Astrocyte (in vitro differentiated cells and primary cell): ENCODE measurements around the gene SLC7A10. TPM values are rescaled to one million over a fixed set of nuclear protein-coding genes. Genes with fewer than 3 reads are reported as not detected.

Source experiments
- DNase-seq: peaks from one replicate; pipeline ENCODE4 v3.0.0-alpha.2; 2010; ENCODE audit warnings: low read depth
- FAIRE-seq: peaks from 2 replicates; lab custom pipeline; 2011; peaks lifted over from hg19 to GRCh38; lab: Jason Lieb, UNC
- H2AFZ ChIP-seq: 2 replicates; pipeline ENCODE4 v1.6.0; 2012; ENCODE audit warnings: low read depth, low read length, inconsistent platforms
- H3K27ac ChIP-seq: 2 replicates; pipeline ENCODE4 v1.5.1; 2011; ENCODE audit warnings: low read depth, low read length, inconsistent platforms
- H3K27me3 ChIP-seq: 2 replicates; pipeline ENCODE4 v1.6.0; 2011; ENCODE audit warnings: low read length, inconsistent platforms; ENCODE audit not compliant: insufficient read depth
- H3K36me3 ChIP-seq: 2 replicates; pipeline ENCODE4 v1.5.1; 2011; ENCODE audit warnings: low read length, inconsistent platforms; ENCODE audit not compliant: insufficient read depth
- H3K4me1 ChIP-seq: 2 replicates; pipeline ENCODE4 v1.5.1; 2011; ENCODE audit warnings: low read length, inconsistent platforms; ENCODE audit not compliant: insufficient read depth
- H3K4me2 ChIP-seq: 2 replicates; pipeline ENCODE4 v1.6.0; 2012; ENCODE audit warnings: low read length, inconsistent platforms
- H3K4me3 ChIP-seq: 2 replicates; pipeline ENCODE4 v1.5.1; 2011; ENCODE audit warnings: low read depth, mild to moderate bottlenecking, low read length, inconsistent platforms; ENCODE audit not compliant: insufficient read depth
- H3K79me2 ChIP-seq: 2 replicates; pipeline ENCODE4 v1.6.0; 2012; ENCODE audit warnings: mild to moderate bottlenecking, low read length, inconsistent platforms; ENCODE audit not compliant: insufficient read depth
- H3K9ac ChIP-seq: 2 replicates; pipeline ENCODE4 v1.6.0; 2012; ENCODE audit warnings: mild to moderate bottlenecking, low read length, inconsistent platforms
- H3K9me3 ChIP-seq: 2 replicates; pipeline ENCODE4 v1.5.1; 2012; ENCODE audit warnings: low read depth, mild to moderate bottlenecking, low read length, inconsistent platforms; ENCODE audit not compliant: insufficient read depth
- H4K20me1 ChIP-seq: 2 replicates; pipeline ENCODE4 v1.6.0; 2012; ENCODE audit warnings: low read length, inconsistent platforms; ENCODE audit not compliant: insufficient read depth
- H3K27ac Mint-ChIP-seq: one replicate; pipeline ENCODE4 v1.8.0; 2021; ENCODE audit warnings: mild to moderate bottlenecking, mixed read lengths; ENCODE audit not compliant: unreplicated experiment
- H3K27me3 Mint-ChIP-seq: one replicate; pipeline ENCODE4 v1.8.0; 2021; ENCODE audit warnings: low read depth, mixed read lengths; ENCODE audit not compliant: unreplicated experiment
- H3K36me3 Mint-ChIP-seq: one replicate; pipeline ENCODE4 v1.8.0; 2021; ENCODE audit warnings: low read depth, mixed read lengths; ENCODE audit not compliant: unreplicated experiment
- H3K4me1 Mint-ChIP-seq: one replicate; pipeline ENCODE4 v1.8.0; 2021; ENCODE audit warnings: low read depth, mixed read lengths; ENCODE audit not compliant: unreplicated experiment
- H3K4me3 Mint-ChIP-seq: one replicate; pipeline ENCODE4 v1.8.0; 2021; ENCODE audit warnings: mild to moderate bottlenecking, moderate library complexity, mixed read lengths; ENCODE audit not compliant: unreplicated experiment
- H3K9me3 Mint-ChIP-seq: one replicate; pipeline ENCODE4 v1.8.0; 2021; ENCODE audit warnings: mild to moderate bottlenecking, mixed read lengths; ENCODE audit not compliant: unreplicated experiment
- CTCF ChIP-seq: IDR thresholded peaks from 2 replicates; pipeline ENCODE4 v1.5.1; 2011; ENCODE audit warnings: low read depth, mild to moderate bottlenecking, inconsistent platforms, low read length, moderate library complexity; ENCODE audit not compliant: insufficient read depth
- EZH2 ChIP-seq: IDR thresholded peaks from 2 replicates; pipeline ENCODE4 v1.6.1; 2012; ENCODE audit warnings: mild to moderate bottlenecking, low read length, inconsistent platforms; ENCODE audit not compliant: insufficient read depth
- total RNA-seq: library from RNA; stranded (reverse); gene quantifications from 2 replicates; pipeline ENCODE4 v1.2.1, GENCODE V29; 2021

Gene SLC7A10
- total RNA-seq, 1 donor from 2014 or later, result 0.61 TPM

- peaks cover 5% of the 10 kb centered on the region for H3K27me3 ChIP-seq
- Mint-ChIP-seq H3K27ac (no peak overlapping the region), H3K4me3 (no peak overlapping the region), H3K9me3 (no peaks in the 10 kb centered on the region), H3K27me3 (peaks cover 39% of the 10 kb centered on the region), H3K4me1 (no peaks in the 10 kb centered on the region), H3K36me3 (no peaks in the 10 kb centered on the region)
- FAIRE-seq (no peak), DNase-seq (no peak)
- H2AFZ ChIP-seq, result no peak overlapping the region
- H3K4me2 ChIP-seq, result no peak overlapping the region
- H3K79me2 ChIP-seq, result no peaks in the 10 kb centered on the region
- no peak overlapping the region for H3K27ac ChIP-seq
- H4K20me1 ChIP-seq, result no peaks in the 10 kb centered on the region
- no peak overlapping the region for H3K9ac ChIP-seq
- no peaks in the 10 kb centered on the region for H3K9me3 ChIP-seq
- H3K36me3 ChIP-seq, result no peaks in the 10 kb centered on the region
- H3K4me3 ChIP-seq, result no peak overlapping the region
- TF ChIP-seq CTCF (no peak), EZH2 (no peak)
- H3K4me1 ChIP-seq, result no peaks in the 10 kb centered on the region
Measured at GRCh38 chr19:33236696-33237390, 11.2 kb upstream of the SLC7A10 start.

- Histone ChIP-seq H2AFZ (no peak overlapping the region), H3K9me3 (no peaks in the 10 kb centered on the region), H4K20me1 (no peaks in the 10 kb centered on the region), H3K4me1 (no peaks in the 10 kb centered on the region), H3K36me3 (no peaks in the 10 kb centered on the region), H3K27me3 (peaks cover 12% of the 10 kb centered on the region), H3K9ac (no peak overlapping the region), H3K27ac (no peak overlapping the region), H3K79me2 (no peaks in the 10 kb centered on the region), H3K4me2 (no peak overlapping the region), H3K4me3 (no peak overlapping the region)
- TF ChIP-seq EZH2 (no peak), CTCF (no peak)
- no peak for DNase-seq
- no peak overlapping the region for H3K4me3 Mint-ChIP-seq
- peaks cover under 1% of the 10 kb centered on the region for H3K9me3 Mint-ChIP-seq
- H3K27me3 Mint-ChIP-seq, result peaks cover 39% of the 10 kb centered on the region
- no peak overlapping the region for H3K27ac Mint-ChIP-seq
- H3K4me1 Mint-ChIP-seq, result no peaks in the 10 kb centered on the region
- FAIRE-seq, result no peak
- no peaks in the 10 kb centered on the region for H3K36me3 Mint-ChIP-seq
Measured at GRCh38 chr19:33235996-33236350, 10.3 kb upstream of the SLC7A10 start.

GRCh38 chr19:33235269-33235995 lies 9.8 kb upstream of the SLC7A10 start:
- Histone ChIP-seq H3K36me3 (no peaks in the 10 kb centered on the region), H3K79me2 (no peaks in the 10 kb centered on the region), H3K27ac (no peak overlapping the region), H3K9me3 (no peaks in the 10 kb centered on the region), H3K4me3 (no peak overlapping the region), H2AFZ (no peak overlapping the region), H3K4me2 (no peak overlapping the region), H3K4me1 (no peaks in the 10 kb centered on the region), H3K9ac (no peak overlapping the region), H4K20me1 (no peaks in the 10 kb centered on the region), H3K27me3 (peaks cover 16% of the 10 kb centered on the region)
- Mint-ChIP-seq H3K4me1 (no peaks in the 10 kb centered on the region), H3K27me3 (peaks cover 39% of the 10 kb centered on the region), H3K4me3 (no peak overlapping the region), H3K36me3 (no peaks in the 10 kb centered on the region), H3K9me3 (peaks cover 5% of the 10 kb centered on the region), H3K27ac (no peak overlapping the region)
- FAIRE-seq (peak; percentile 29), DNase-seq (peak; percentile 15)
- no peak for TF ChIP-seq EZH2
- TF ChIP-seq CTCF, result peak; percentile 76
